GM12873 (cell line): ENCODE data around the gene HOXB7.

Experiments used
- TF ChIP-seq, protein P1 (sequence below): IDR thresholded peaks from 2 replicates; pipeline ENCODE4 v1.5.1; 2012; ENCODE audit warnings: low read depth, mild to moderate bottlenecking, moderate library complexity, low read length, control low read depth; ENCODE audit not compliant: insufficient read depth; ENCODE audit errors: missing control alignments

The HOXB7 gene

GRCh38 chr17:48632579-48633265, 21.9 kb upstream of the HOXB7 start:
- TF ChIP-seq, protein P1, sequence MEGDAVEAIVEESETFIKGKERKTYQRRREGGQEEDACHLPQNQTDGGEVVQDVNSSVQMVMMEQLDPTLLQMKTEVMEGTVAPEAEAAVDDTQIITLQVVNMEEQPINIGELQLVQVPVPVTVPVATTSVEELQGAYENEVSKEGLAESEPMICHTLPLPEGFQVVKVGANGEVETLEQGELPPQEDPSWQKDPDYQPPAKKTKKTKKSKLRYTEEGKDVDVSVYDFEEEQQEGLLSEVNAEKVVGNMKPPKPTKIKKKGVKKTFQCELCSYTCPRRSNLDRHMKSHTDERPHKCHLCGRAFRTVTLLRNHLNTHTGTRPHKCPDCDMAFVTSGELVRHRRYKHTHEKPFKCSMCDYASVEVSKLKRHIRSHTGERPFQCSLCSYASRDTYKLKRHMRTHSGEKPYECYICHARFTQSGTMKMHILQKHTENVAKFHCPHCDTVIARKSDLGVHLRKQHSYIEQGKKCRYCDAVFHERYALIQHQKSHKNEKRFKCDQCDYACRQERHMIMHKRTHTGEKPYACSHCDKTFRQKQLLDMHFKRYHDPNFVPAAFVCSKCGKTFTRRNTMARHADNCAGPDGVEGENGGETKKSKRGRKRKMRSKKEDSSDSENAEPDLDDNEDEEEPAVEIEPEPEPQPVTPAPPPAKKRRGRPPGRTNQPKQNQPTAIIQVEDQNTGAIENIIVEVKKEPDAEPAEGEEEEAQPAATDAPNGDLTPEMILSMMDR = no peak

GRCh38 chr17:48631693-48632578, 21.1 kb upstream of the HOXB7 start:
- TF ChIP-seq, protein P1 = no peak

GRCh38 chr17:48630925-48631692, 20.3 kb upstream of the HOXB7 start:
- TF ChIP-seq, protein P1 = no peak

DNA sequence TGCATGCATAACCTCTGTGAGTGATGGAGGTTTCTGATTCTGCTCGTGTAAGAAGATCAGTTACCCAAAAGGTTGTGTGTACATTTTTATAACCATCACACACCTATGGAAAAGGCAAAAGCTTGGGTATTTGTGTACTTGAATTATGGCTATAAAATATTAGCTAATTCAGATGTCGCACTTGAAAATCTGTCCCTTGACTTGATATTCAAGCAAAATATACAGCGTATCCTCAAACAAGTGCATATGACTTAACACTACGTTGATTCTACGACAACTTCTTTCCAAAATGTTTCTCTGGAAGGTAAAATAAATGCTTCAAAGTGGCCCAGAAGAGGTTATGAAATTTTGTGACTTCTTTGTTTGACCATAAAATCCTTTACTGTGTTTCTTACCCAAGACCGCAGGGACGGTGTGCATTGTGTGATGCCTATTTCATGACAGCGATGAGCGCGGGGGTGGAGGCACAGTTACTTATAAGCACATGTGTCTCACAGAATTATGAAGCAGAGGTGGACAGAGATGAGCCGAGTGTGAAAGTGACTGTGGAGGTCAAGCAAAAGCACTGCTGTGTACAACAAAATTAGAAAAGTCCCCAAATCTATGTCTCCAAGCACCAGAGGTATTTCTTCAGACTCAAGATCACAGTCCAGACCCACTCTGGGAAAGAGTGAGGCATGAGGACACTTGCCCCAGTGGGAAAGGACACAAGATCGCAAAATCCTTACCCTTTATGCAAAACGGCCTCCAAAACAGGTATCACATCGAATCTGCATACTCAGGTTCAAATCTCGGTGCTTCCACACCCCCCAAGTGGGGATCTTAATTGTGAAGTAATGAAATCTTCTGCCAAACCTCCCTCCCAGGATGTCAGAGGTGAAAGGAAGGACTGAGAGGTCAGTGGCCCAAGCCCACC, 19.4 kb upstream of the HOXB7 start:
- TF ChIP-seq, protein P1 = no peak

- TF ChIP-seq, protein P1 = no peak
These were observed 18.6 kb upstream of the HOXB7 start for GRCh38 chr17:48629411-48629759.

DNA sequence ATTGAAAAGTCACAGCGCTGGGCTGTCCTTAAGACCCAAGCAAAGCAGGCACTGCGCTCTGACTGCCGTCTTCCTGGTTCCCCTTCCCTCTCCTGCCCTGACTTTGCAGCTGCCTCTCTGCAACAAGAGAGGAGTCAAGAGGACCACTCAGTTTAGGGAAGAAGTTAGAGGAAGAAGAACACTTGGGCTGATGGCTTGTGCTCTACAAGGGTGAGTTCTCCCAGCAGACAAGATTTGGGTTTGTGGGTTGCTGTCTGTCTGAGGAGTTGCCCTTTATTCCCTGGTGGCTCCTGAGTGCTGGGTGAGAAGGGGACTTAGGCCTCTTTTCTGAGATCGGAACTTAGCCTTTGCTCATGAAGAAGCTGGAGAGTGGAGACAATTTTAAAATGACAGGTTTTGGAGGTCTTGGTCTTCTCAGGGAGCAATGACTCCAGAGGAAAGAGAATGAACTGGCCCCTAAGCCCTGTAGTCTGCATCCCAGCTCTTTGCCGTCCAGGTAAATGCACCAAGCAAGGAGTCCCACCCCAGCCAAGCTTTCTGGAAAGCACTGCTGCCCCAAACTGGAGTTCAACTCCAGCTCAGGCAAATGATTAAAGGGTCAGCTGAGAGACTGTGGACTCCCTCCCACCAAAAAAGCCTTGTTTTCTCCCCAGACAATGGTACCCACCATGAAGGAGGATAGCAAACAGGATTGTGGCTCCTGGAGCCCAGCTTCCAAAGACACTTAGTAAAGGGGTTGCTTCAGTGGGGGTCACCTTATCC, 18.0 kb upstream of the HOXB7 start:
- TF ChIP-seq, protein P1 = no peak
